CD4-positive, alpha-beta T cell (primary cell): ENCODE data around the gene PUSL1. TPM values are rescaled to one million over a fixed set of nuclear protein-coding genes. Genes with fewer than 3 reads are reported as not detected.

ENCODE experiments used
- ATAC-seq: fragments of 200-7000 bp; cut with Tn5 transposase; one replicate; pipeline ENCODE4 v1.10.0; 2022; ENCODE audit warnings: mild to moderate bottlenecking; ENCODE audit not compliant: poor library complexity
- CTCF ChIA-PET: fragments of 350-600 bp; sonication (Branson Sonifier 250); formaldehyde crosslinking; loops from one replicate; lab custom pipeline; 2021; ENCODE audit warnings: antibody characterized with exemption, inconsistent platforms; lab: Charles Lee
- POLR2A ChIA-PET: fragments of 350-600 bp; sonication (Branson Sonifier 250); formaldehyde crosslinking; loops from one replicate; lab custom pipeline; 2021; ENCODE audit warnings: antibody characterized with exemption, inconsistent platforms; lab: Charles Lee
- DNase-seq, 14 experiments: peaks; one replicate each; pipeline ENCODE4 v3.0.0-alpha.2; 2013 to 2020; ENCODE audit warnings: mixed read lengths in 2 of 14
- H3K27ac ChIP-seq, 2 donors: one replicate each; pipeline versions ENCODE4 v1.5.1 to v1.7.0; 2013; ENCODE audit warnings: low read length in 2 of 2, low read depth in 1 of 2, mild to moderate bottlenecking in 1 of 2
- H3K27me3 ChIP-seq, 2 experiments: 1 replicate in 1 of 2; 2 replicates in 1 of 2; pipeline versions ENCODE4 v1.6.1 to v1.7.0; 2013; ENCODE audit warnings: low read length in 2 of 2, control low read depth in 1 of 2, mild to moderate bottlenecking in 1 of 2, moderate library complexity in 1 of 2; ENCODE audit not compliant: insufficient read depth in 2 of 2, control insufficient read depth in 1 of 2
- H3K36me3 ChIP-seq: one replicate; pipeline ENCODE4 v1.6.1; 2013; ENCODE audit warnings: low read length, control low read depth; ENCODE audit not compliant: insufficient read depth
- H3K4me1 ChIP-seq: one replicate; pipeline ENCODE4 v1.6.1; 2013; ENCODE audit warnings: low read length, control low read depth; ENCODE audit not compliant: insufficient read depth
- H3K4me3 ChIP-seq: one replicate; pipeline ENCODE4 v1.5.1; 2013; ENCODE audit warnings: mild to moderate bottlenecking, low read length, moderate library complexity
- H3K9me3 ChIP-seq, 2 experiments: 1 replicate in 1 of 2; 2 replicates in 1 of 2; pipeline versions ENCODE4 v1.6.1 to v1.7.0; 2013; ENCODE audit warnings: low read length in 2 of 2, mild to moderate bottlenecking in 2 of 2, control low read depth in 1 of 2, moderate library complexity in 1 of 2; ENCODE audit not compliant: control insufficient read depth in 1 of 2, insufficient read depth in 1 of 2
- H3K27ac Mint-ChIP-seq: one replicate; pipeline ENCODE4 v1.8.0; 2020; ENCODE audit warnings: mixed read lengths
- H3K27me3 Mint-ChIP-seq: one replicate; pipeline ENCODE4 v1.8.0; 2021; ENCODE audit warnings: mixed read lengths
- H3K36me3 Mint-ChIP-seq: one replicate; pipeline ENCODE4 v1.8.0; 2021; ENCODE audit warnings: low read depth, mixed read lengths
- H3K4me1 Mint-ChIP-seq: one replicate; pipeline ENCODE4 v1.8.0; 2021; ENCODE audit warnings: low read depth, mixed read lengths
- H3K4me3 Mint-ChIP-seq: one replicate; pipeline ENCODE4 v1.8.0; 2020; ENCODE audit warnings: mild to moderate bottlenecking, mixed read lengths
- H3K9me3 Mint-ChIP-seq: one replicate; pipeline ENCODE4 v1.8.0; 2020; ENCODE audit warnings: mixed read lengths
- CTCF ChIP-seq: fragments of 200-600 bp; IDR thresholded peaks from one replicate; pipeline ENCODE4 v1.8.0; 2022; ENCODE audit warnings: antibody characterized with exemption, mild to moderate bottlenecking
- intact Hi-C, 2 experiments: fragments of 100-400 bp; cut with DNase I in 1 of 2; cut with micrococcal nuclease in 1 of 2; formaldehyde crosslinking; loops; one replicate each; pipeline versions ENCODE4 v1.15.1 to v1.9.0; 2023 to 2025; cut with DNase I, micrococcal nuclease
- total RNA-seq, 174 experiments: library from RNA in 2 of 174; stranded (reverse) in 2 of 174; gene quantifications; one replicate each; pipeline ENCODE4 v1.2.3 and lab custom pipeline; 2021 to 2026

The PUSL1 gene
- total RNA-seq, 2 experiments from 2014 or later, result 18.1 to 19.2 TPM

- Histone ChIP-seq H3K4me1 (peaks cover 18% of the 10 kb centered on the region), H3K36me3 (peaks cover 64% of the 10 kb centered on the region), H3K27ac (no peak overlapping the region), H3K27me3 (no peaks in the 10 kb centered on the region), H3K9me3 (no peaks in the 10 kb centered on the region), H3K4me3 (no peak overlapping the region)
- CTCF ChIA-PET, result interaction anchor here (1.0 to 1.6 kb wide), 2 partner anchors 14 to 138 kb away, joined by 3 to 4 read pairs; partner anchors contain the start of gene UBE2J2
- Mint-ChIP-seq H3K36me3 (peaks cover 65% of the 10 kb centered on the region), H3K9me3 (no peaks in the 10 kb centered on the region), H3K27ac (peak overlapping the region; percentile 39), H3K4me1 (peaks cover 13% of the 10 kb centered on the region), H3K4me3 (no peak overlapping the region), H3K27me3 (no peaks in the 10 kb centered on the region)
- DNase-seq (no peak), ATAC-seq (no peak)
- intact Hi-C loops, result no loop called here
- POLR2A ChIA-PET, result no interaction called here
- TF ChIP-seq CTCF, result no peak
Observed at GRCh38 chr1:1259951-1260600, 48.3 kb upstream of the PUSL1 start.

- H3K9me3 Mint-ChIP-seq, result no peaks in the 10 kb centered on the region
- H3K4me3 Mint-ChIP-seq, result peak overlapping the region; percentile 27
- no peaks in the 10 kb centered on the region for H3K27me3 ChIP-seq
- H3K27me3 Mint-ChIP-seq, result no peaks in the 10 kb centered on the region
- ChIA-PET POLR2A (no interaction called here), CTCF (interaction anchor here (1.0 to 1.6 kb wide), 2 partner anchors 13 to 139 kb away, joined by 3 to 4 read pairs; partner anchors contain the start of gene UBE2J2)
- peaks cover 13% of the 10 kb centered on the region for H3K4me1 Mint-ChIP-seq
- DNase-seq (peak in 2 of 14 experiments; percentile 28 to 29), ATAC-seq (peak; percentile 39)
- peaks cover 71% of the 10 kb centered on the region for H3K36me3 Mint-ChIP-seq
- H3K27ac ChIP-seq, result peak overlapping the region in 1 of 2 donors; percentile 9
- H3K36me3 ChIP-seq, result peaks cover 62% of the 10 kb centered on the region
- H3K4me1 ChIP-seq, result peaks cover 18% of the 10 kb centered on the region
- no peaks in the 10 kb centered on the region for H3K9me3 ChIP-seq
- intact Hi-C loops, result no loop called here
- peak overlapping the region; percentile 39 for H3K27ac Mint-ChIP-seq
- TF ChIP-seq CTCF, result no peak
- no peak overlapping the region for H3K4me3 ChIP-seq
Observed at GRCh38 chr1:1260843-1261560, 47.4 kb upstream of the PUSL1 start.

GRCh38 chr1:1262071-1262470 lies 46.3 kb upstream of the PUSL1 start:
- no peak overlapping the region for H3K27ac Mint-ChIP-seq
- POLR2A ChIA-PET, result no interaction called here

More at GRCh38 chr1:1262071-1262470, 46.3 kb upstream of the PUSL1 start:
- Mint-ChIP-seq H3K9me3 (no peaks in the 10 kb centered on the region), H3K4me3 (no peak overlapping the region), H3K27me3 (no peaks in the 10 kb centered on the region), H3K4me1 (peaks cover 13% of the 10 kb centered on the region), H3K36me3 (peaks cover 68% of the 10 kb centered on the region)
- ATAC-seq (no peak), DNase-seq (no peak)
- intact Hi-C loops, result no loop called here
- no peak overlapping the region for H3K27ac ChIP-seq
- H3K4me3 ChIP-seq, result no peak overlapping the region
- H3K27me3 ChIP-seq, result no peaks in the 10 kb centered on the region
- TF ChIP-seq CTCF, result no peak
- no peaks in the 10 kb centered on the region for H3K9me3 ChIP-seq
- peaks cover 54% of the 10 kb centered on the region for H3K36me3 ChIP-seq
- H3K4me1 ChIP-seq, result peaks cover 18% of the 10 kb centered on the region
- CTCF ChIA-PET, result interaction anchor here (1.6 kb wide), 1 partner anchor 140 kb away, joined by 4 read pairs; no protein-coding TSS in a partner anchor
